Dedifferentiated amniotic fluid mesenchymal stem cell (primary cell): ENCODE data around the gene MYOZ1.
"Not testable (repeated sequence)": the region's sequence is repeated elsewhere in the genome, so short reads cannot be mapped to it uniquely, and the experiment has no call there.

Source experiments
- DNase-seq: peaks from one replicate; pipeline ENCODE4 v3.0.0-alpha.2; 2016; ENCODE audit errors: extremely low spot score

MYOZ1 gene, protein sequence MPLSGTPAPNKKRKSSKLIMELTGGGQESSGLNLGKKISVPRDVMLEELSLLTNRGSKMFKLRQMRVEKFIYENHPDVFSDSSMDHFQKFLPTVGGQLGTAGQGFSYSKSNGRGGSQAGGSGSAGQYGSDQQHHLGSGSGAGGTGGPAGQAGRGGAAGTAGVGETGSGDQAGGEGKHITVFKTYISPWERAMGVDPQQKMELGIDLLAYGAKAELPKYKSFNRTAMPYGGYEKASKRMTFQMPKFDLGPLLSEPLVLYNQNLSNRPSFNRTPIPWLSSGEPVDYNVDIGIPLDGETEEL

DNA sequence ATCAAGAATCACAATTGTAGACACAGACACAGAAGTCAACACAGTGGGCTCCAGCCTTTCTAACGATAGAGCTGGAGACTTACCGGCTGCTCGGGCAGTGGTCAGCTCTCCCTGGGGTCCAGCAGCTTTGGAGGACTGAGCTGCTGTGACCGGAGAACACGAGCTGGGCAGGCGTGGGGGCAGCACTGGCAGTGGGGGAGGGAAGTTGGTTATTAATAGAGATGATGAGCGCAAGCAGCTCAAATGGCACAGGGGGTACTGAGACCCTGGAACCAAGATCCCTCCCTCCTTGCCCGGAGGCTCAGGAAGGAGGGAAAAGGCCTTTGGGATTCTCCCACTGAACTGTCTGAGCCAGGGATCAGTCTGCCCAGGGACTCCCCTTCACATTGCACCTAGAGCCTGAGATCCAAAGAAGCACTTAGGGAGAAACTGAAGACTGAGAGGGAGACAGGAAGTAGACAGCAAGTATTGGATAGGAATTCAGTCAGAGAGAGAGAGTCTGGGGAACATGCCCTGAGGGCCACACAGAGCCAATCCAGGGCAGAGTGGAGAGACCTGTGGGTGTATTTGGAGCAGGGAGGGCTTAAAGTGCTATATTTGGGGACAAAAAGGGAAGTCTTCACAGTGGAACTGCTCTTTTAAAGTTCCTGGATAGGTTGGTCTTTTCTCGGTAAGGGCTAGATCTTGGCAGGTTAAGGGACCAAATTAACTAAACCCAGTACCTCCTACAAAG lies at the start of gene MYOZ1:
Gene MYOZ1, minus strand, starts transcription at position 147 of the 733 bp plus-strand sequence. CDS start 1,457 bp downstream, outside the sequence.
- DNase-seq: no peak

DNA sequence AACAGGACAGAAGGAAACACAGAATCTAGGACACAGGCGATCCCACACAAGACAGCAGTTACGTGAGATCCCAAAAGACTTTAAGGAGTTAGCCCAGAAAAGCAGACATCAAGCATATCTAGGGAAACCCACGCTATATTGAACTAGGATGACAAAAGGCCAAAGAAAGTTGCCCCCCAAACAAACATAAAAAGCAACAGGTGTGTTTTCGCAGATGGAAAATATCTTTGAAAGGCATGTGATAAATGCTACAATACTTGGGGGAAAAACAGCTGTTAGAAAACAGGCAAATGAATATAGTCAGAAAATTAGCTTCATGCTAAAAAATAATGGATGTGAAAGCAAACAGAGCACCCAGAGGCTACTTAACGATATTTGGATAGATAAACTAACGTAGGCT lies 49.5 kb upstream of the MYOZ1 start:
- not testable (repeated sequence) for DNase-seq

DNA sequence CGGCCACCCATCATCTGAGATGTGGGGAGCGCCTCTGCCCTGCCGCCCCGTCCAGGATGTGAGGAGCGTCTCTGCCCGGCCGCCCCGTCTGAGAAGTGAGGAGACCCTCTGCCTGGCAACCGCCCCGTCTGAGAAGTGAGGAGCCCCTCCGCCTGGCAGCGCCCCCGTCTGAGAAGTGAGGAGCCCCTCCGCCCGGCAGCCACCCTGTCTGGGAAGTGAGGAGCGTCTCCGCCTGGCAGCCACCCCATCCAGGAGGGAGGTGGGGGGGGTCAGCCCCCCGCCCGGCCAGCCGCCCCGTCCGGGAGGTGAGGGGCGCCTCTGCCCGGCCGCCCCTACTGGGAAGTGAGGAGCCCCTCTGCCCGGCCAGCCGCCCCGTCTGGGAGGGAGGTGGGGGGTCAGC lies 48.3 kb upstream of the MYOZ1 start:
- DNase-seq: not testable (repeated sequence)

DNA sequence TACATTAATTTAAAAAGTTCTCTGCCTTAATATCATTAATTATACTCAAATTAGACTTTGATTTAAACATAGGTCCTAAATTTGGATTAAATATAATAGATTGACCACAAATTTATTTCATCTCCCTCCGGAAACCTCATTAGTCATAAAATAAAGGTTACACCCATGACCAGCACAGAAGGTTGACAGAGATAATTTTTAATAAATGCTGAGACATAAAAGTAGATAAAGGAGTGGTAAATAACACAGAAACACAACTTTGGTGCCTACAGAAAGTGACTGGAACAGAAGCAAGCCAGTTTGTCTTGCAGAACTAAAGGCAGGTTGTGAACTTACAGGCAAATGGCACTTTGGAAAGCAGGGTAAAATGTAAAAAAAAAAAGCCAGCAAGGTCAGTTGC lies 46.4 kb upstream of the MYOZ1 start:
- not testable (repeated sequence) for DNase-seq

DNA sequence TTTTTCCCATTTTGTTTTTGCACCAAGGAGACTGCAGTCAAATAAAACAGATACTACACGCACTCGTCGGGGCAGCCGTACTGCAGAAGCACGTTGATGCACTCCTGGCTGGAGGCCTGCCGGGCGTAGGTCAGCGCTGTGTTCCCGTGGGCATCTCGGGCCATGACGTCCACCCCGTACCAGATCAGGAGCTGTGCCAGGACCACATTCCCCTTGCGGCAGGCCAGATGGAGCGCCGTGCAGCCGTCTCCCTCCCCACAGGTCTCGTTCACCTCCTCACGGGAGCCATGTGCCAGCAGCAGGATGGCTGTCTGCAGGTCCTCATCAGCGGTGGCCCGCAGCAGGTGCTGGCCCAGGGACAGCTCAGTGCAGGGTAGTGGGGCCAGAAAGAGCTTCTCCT lies 33.3 kb upstream of the MYOZ1 start:
- not testable (repeated sequence) for DNase-seq

DNA sequence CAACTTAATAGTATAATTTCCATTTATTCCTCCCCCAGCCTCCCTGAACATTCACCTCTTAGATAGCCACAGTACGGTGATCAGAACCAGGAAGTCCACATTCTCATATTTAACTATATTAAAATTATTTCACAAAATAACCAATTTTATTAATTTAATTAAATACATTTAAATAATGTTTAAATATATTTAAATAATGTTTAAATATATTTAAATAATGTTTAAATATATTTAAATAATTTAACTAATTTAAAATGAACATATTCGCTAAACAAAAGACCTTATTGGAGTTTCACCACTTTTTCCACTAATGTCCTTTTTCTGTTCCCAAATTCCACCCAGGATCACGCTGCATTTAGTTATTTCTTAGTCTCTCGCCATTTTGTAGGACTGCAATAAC lies 27.1 kb upstream of the MYOZ1 start:
- DNase-seq: not testable (repeated sequence)

DNA sequence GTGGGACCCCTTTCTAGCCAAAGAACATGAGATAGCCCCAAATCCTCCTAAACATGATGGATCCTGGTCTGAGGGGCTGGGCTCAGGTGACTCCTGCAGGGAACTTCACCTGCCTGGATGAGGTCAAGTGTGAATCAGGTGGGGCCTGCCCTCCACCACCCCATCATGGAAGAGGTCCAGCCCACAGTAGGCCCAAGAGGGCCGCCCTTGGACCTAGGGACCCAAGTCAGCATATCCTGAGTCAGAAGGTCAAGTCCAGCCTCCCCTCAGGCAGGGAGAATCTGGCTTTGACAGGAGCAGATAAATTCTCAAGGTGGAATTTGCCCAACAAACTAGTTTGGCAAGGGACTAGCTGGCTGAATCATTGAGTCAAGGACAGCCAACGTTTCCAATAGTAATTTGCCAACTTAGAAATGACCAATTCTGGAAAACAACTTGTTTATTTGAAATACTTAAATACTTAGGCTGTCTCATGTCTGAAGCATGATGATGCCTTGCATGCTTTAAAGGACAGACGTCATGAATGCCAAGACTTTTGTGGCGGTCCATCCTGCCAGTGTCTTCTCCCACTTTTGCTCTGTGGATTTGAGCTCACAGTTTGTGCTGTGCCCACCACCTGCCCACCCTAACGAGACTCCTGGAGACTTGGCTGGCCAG lies 25.0 kb upstream of the MYOZ1 start:
- peak; percentile 50 for DNase-seq

DNA sequence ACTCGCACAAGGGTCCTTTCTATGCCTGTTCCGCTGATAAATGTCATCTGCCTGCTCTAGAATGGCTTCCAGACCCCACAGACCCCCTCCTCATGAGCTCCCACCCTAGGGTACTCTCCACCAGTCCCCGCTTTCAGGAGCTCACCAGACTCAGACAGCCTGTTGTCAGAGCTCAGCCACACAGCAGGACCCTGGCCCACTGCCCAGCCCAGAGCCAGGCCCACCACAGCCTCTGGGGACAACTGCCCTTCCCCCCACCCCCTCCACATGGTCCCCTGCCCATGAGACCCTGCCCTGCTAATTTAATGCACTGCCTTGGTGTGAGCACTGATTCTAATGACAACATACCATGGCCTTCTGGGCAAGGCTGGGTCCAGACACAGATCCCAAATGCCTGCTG lies 24.3 kb upstream of the MYOZ1 start:
- not testable (repeated sequence) for DNase-seq

DNA sequence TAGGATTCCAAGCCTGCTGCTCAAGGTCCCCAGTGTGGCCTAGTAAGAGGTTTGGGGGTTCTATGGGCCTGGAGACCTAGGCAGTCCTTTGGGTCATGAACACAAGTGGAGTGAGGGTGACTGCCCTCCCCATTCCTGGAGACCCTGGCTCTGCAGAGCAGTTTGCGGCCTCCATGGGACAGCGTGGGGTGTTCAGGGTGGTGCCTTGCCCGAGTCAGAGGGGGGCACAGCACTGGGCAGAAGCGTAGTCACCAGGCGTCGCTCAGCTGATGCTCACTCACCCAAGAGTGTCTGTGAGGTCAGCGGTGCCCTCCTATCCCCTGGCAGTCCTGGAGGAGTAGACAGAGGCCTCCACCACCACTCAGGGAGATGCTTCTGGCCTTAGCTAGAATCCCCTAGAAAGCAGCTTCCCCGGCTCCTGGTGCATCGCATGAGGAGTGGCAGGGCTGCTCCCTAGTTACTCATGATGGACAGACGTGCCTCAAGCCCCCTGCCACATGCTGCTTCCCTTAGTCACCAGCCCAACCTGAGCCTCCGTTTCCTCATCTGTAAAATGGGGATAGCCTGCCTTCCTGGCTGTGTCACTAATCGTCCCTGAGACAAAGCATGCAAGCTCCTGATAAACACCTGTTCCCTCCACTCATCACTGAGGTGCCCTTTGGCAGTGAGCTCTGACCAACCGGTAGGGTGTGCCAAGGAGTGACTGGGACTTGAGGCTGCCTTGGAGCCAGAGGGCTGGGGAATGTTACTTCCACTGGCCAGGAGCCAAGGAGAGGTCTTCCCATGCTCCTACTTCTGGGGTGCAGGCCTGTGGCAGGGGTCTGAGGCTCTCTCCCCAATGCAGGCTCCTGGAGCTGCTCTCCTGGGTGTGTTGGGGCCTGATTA lies 23.1 kb upstream of the MYOZ1 start:
- DNase-seq: not testable (repeated sequence)

DNA sequence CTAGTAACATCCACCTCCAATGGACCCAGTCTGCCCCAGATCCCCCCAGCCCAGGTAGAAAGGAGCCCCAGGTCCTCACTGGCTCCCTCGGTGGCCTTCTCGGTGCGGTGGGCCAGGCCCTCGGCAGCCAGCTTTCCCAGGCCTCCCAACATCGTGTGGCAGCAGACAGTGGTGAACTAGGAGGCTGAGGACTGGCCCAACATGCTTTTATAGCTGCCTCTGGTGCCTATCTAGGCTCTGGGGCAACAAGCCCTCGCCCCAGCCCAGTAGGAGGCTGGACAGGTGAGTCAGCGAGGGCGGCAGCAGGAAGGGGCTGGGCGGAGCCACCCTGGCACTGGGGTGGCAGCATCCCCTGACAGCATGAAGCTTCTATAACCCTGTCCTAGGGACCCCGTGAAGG lies 22.3 kb upstream of the MYOZ1 start:
- DNase-seq: not testable (repeated sequence)

DNA sequence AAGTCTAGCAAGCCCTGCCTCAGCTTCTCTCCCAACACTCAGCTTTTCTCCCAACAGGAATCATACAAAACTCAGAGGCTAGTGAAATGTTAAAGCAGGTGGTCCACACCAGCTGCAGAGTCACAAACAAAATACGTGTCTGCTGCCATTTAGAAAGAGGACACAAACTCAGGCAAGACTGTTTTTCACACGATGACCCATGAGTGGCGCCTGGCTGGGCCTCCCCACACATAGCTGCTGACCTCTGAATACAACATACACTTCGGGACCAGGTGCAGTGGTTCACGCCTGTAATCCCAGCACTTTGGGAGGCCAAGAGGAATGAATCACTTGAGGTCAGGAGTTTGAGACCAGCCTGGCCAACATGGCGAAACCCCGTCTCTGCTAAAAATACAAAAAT lies 21.4 kb upstream of the MYOZ1 start:
- DNase-seq: not testable (repeated sequence)

DNA sequence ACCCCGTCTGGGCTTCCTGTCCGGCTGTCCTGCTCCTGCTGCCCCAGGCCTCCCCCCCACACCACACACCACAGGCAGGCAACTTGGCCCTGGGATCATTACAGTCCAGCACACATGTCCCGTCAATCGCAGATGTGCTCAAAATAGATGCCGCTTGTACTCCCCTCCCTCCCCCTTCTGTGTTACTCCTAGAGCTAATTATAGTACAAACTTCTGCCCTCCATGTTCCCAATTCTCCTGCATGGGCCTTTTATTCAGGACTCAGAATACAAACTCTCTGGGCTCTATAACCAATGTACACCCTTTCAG lies 14.7 kb upstream of the MYOZ1 start, which contains the start of gene SYNPO2L:
Gene SYNPO2L, minus strand, starts transcription at position 40 of the 309 bp plus-strand sequence. CDS start 107 bp downstream, outside the sequence.
- no peak for DNase-seq

DNA sequence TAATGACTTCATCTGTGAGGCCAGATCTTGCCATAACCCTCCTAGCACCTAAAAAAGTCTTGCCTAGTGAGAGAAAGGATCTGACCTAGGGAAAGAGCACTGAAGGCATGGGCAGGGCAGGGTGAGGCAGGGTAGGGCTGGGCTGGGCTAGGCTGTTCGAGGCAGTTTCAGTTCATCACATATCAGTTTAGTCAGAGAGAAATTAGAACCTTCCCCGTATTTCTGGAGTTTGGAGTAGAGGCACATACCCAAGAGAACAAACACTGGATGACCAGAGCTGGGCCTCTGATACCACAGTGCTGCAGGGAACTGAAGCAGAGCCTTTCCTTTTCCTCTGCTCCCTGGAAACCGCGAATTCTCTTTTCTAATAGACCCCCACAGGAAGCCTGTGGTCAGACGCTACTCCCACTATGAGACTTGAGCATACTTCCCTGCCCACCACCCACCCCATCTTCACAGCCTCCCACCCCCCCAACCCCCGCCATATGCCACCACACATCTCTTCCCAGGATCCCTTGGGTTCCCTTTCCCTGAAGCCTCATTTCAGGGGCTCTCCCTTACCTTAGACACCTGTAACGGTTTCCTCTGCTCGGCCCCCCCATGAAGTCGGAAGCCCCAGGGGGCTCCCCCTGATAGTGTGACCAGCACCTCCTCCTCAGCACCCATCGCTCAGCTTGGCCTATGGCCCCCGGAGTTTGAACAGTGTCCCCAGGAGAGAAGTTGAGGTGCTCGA lies 14.1 kb upstream of the MYOZ1 start:
- no peak for DNase-seq

DNA sequence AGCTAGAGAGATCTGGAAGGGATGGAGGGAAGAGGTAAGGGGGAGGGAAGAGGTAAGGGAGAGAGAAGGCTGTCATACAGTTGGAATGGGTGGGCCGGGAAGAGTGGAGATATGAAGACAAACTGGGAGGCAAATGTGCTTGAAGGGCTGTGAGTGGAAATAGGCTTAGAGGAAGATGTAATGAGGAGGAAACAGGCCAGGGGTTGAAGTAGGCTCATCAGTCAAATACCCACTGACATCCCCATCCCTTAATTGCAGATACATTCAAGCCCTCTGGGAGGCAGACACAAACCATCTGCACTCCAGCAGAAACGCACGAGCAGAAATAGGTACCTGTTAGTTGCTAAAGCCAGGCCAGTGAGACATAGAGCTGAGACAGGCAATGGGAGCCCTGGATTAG lies 12.4 kb upstream of the MYOZ1 start:
- DNase-seq: no peak

DNA sequence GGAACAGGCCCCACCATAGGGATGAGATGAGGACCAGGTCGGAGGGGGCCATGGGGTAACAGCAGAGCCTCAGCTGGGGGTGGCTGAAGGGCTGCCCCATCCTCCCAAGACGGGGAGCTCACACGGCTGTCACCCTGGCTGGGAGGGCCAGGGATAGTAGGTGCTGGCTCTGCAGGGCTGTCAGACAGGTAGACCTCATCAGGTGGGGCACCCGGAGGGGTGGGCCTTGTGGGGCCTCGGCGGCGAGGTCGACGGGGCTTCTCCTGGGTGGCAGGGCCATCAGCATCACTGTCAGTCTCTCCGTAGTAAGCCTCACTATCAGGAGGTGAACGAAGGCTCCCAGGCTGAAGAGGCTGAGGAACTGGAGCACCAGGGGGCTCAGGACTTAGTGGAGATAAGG lies 11.9 kb upstream of the MYOZ1 start:
- no peak for DNase-seq

DNA sequence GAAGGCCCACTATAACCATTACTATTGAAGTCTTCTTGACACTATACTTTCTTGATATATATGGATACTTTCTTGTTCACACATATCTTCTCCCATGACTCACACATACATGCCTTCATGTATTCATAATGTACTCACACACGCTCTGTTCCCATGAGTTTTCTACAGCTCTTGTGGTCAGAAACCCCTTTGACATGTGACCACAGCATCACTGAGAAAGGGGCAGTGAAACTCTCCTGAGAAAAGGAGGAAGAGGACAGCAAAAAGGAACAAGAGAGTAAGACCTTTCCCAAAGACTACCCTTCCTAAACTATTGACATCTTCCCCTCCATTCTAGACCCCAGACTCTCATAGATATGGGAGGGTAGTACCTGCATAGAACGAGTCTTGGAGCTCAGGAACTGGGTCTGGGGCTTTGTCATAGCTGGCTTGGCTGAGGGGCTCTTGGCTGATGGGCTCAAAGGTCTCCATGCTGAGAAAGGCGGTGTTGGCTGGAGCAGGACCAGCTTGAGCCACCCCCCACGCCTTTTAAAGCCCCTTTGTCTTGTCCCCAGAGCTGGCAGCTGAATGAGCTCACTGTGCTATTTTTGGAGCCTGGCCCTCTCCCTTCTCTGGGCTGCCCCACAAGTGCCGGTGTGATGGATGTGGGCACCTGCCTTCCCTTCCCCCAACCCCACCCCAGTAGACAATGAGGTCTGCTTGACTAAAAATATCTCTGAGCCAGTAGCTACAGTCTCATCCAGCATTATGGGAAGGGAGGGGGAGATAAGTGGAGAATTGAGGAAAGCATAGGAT lies 9.5 kb upstream of the MYOZ1 start:
- no peak for DNase-seq

DNA sequence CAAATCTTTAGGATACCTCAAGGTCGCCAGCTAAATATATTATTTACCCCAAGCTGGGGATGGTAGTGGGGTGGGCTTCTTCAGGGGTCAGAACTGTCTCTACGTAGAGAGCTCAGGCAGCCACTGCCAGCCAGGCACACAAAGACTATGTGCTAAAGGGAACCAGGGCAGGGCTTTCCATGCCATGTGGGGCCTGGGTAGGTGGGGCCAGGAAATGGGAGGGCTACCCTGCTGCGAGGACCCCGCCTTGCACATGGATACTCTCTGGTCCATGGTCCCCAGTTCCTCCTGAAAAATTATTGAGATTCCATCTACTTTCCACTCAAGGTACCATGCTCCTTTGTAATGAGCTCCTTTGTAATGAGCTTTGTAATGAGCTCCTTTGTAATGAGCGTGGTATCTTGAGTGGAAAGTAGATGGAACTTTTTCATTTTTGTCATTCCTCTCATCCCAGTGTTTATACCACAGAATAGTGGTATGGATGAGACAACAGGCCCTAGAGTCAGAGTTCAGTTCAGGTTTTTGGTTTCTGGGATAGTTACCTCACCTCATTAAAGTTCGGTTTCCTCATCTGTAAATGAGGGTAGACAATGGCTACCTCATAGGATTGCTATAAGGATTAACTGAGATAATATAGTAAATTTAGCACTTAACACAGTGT lies 8.7 kb upstream of the MYOZ1 start:
- DNase-seq: no peak

DNA sequence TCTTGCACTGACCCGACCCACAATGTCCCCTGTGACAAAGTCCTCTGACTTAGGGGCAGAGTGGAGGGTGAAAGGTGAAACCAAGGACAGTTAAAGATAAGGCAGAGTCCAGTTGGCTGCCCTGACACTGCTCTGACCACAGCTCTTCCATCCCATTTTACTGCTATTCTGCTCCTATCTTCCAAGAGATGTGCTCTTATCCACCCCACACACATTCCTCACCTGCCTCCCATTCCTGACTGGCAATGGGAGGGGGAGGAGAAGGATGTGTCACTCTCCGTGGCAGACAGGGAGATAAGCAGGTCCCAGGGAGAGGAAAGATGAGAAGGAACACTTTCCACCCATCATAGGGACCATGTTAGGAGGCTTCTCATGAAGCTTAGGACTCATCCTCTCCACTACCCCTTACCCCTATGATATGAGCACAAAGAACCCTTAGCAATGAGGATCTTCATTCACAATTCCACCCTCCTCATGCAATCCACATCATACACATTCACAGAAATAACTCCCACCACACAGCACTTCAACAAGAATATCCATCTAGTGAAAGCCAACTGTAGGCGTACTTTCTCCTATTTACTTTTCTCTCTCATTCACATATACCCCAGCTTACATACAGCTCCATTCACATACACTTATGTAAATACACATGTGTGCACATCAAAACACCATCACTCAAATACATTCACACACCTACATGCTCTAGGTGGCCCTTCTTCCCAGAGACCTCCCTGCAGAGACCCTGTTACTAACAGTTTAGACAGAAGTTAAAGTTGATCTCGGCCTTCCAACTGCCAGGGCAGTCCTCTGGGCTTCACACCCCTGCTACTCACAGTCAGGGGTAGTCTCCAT lies 7.9 kb upstream of the MYOZ1 start:
- no peak for DNase-seq
